Measurements from ENCODE around the gene JUNB. TPM values are rescaled to one million over a fixed set of nuclear protein-coding genes. Genes with fewer than 3 reads are reported as not detected.

Gene JUNB
- total RNA-seq, 1 donor from 2014 or later: 312 TPM

GRCh38 chr19:12838886-12839756, 47.8 kb downstream of the JUNB start:
- no peak overlapping the region for H3K27ac Mint-ChIP-seq
- H3K36me3 Mint-ChIP-seq (ENCODE audit: low read depth): peaks cover 5% of the 10 kb centered on the region
- DNase-seq (ENCODE audit: low spot score): no peak
- peak overlapping the region; percentile 68 for H3K4me3 Mint-ChIP-seq
- H3K4me1 Mint-ChIP-seq (ENCODE audit: low read depth): peaks cover 30% of the 10 kb centered on the region
- peaks cover 58% of the 10 kb centered on the region for H3K27me3 Mint-ChIP-seq (ENCODE audit: insufficient read depth)
- intact Hi-C loops (cut with micrococcal nuclease): loop anchor here (5.0 kb wide), 2 partner anchors 173 to 258 kb away; no protein-coding TSS in a partner anchor
- H3K9me3 Mint-ChIP-seq: no peaks in the 10 kb centered on the region

GRCh38 chr19:12840091-12841079, 49.1 kb downstream of the JUNB start:
- peak overlapping the region; percentile 66 for H3K4me3 Mint-ChIP-seq
- peaks cover 24% of the 10 kb centered on the region for H3K4me1 Mint-ChIP-seq (ENCODE audit: low read depth)
- intact Hi-C loops (cut with micrococcal nuclease): loop anchor here (2.0 kb wide), 2 partner anchors 26 to 40 kb away; partner anchors contain the start of gene DNASE2
- peaks cover 50% of the 10 kb centered on the region for H3K27me3 Mint-ChIP-seq (ENCODE audit: insufficient read depth)
- H3K27ac Mint-ChIP-seq: peak overlapping the region; percentile 32
- peaks cover 5% of the 10 kb centered on the region for H3K36me3 Mint-ChIP-seq (ENCODE audit: low read depth)
- H3K9me3 Mint-ChIP-seq: no peaks in the 10 kb centered on the region
- peak; percentile 38 for DNase-seq (ENCODE audit: low spot score)

- H3K27me3 Mint-ChIP-seq (ENCODE audit: insufficient read depth): peaks cover 49% of the 10 kb centered on the region
- H3K4me1 Mint-ChIP-seq (ENCODE audit: low read depth): peaks cover 24% of the 10 kb centered on the region
- peaks cover 5% of the 10 kb centered on the region for H3K36me3 Mint-ChIP-seq (ENCODE audit: low read depth)
- peak overlapping the region; percentile 20 for H3K4me3 Mint-ChIP-seq
- intact Hi-C loops (cut with micrococcal nuclease): loop anchor here (2.0 kb wide), 2 partner anchors 26 to 40 kb away; partner anchors contain the start of gene DNASE2
- H3K9me3 Mint-ChIP-seq: no peaks in the 10 kb centered on the region
- DNase-seq (ENCODE audit: low spot score): no peak
- H3K27ac Mint-ChIP-seq: no peak overlapping the region
Observed at GRCh38 chr19:12841094-12841493, 49.8 kb downstream of the JUNB start.

GRCh38 chr19:12842511-12842910, 51.2 kb downstream of the JUNB start:
- H3K9me3 Mint-ChIP-seq: no peaks in the 10 kb centered on the region
- peaks cover 28% of the 10 kb centered on the region for H3K4me1 Mint-ChIP-seq (ENCODE audit: low read depth)
- DNase-seq (ENCODE audit: low spot score): no peak
- H3K27ac Mint-ChIP-seq: no peak overlapping the region
- H3K27me3 Mint-ChIP-seq (ENCODE audit: insufficient read depth): peaks cover 40% of the 10 kb centered on the region
- H3K4me3 Mint-ChIP-seq: no peak overlapping the region
- intact Hi-C loops (cut with micrococcal nuclease): no loop called here
- H3K36me3 Mint-ChIP-seq (ENCODE audit: low read depth): peaks cover 5% of the 10 kb centered on the region

Other genes starting within 250 kb of the JUNB start
- 7.4 and 8.3 TPM in 2 replicates for gene ZNF564, start 240.0 kb upstream of the JUNB start, total RNA-seq
- gene ZNF490, start 180.7 kb upstream of the JUNB start, total RNA-seq: 9.2 and 9.4 TPM in 2 replicates
- 23.5 and 29.0 TPM in 2 replicates for gene ZNF791, start 180.6 kb upstream of the JUNB start, total RNA-seq
- 132 and 143 TPM in 2 replicates for gene MAN2B1, start 124.7 kb upstream of the JUNB start, total RNA-seq
- 25.6 and 27.1 TPM in 2 replicates for gene WDR83, start 124.7 kb upstream of the JUNB start, total RNA-seq
- 144 and 147 TPM in 2 replicates for gene DHPS, start 109.6 kb upstream of the JUNB start, total RNA-seq
- 0.73 TPM in 1 of 2 replicates, not detected in the other for gene GNG14, start 103.5 kb upstream of the JUNB start, total RNA-seq
- 11.8 and 12.2 TPM in 2 replicates for gene FBXW9, start 94.9 kb upstream of the JUNB start, total RNA-seq
- 152 and 153 TPM in 2 replicates for gene TNPO2, start 67.6 kb upstream of the JUNB start, total RNA-seq
- 231 and 239 TPM in 2 replicates for gene TRIR, start 56.8 kb upstream of the JUNB start, total RNA-seq
- 68.0 and 70.9 TPM in 2 replicates for gene GET3, start 54.0 kb upstream of the JUNB start, total RNA-seq
- gene BEST2, start 39.7 kb upstream of the JUNB start, total RNA-seq: 0.12 TPM in 1 of 2 replicates, not detected in the other
- gene HOOK2, start 15.9 kb upstream of the JUNB start, total RNA-seq: 13.3 and 15.7 TPM in 2 replicates
- 277 and 280 TPM in 2 replicates for gene PRDX2, start 10.3 kb downstream of the JUNB start, total RNA-seq
- gene THSD8, start 10.6 kb downstream of the JUNB start, total RNA-seq: 28.0 and 28.1 TPM in 2 replicates
- 36.1 and 37.5 TPM in 2 replicates for gene RNASEH2A, start 15.1 kb downstream of the JUNB start, total RNA-seq
- not detected in 2 replicates for gene RTBDN, start 43.1 kb downstream of the JUNB start, total RNA-seq
- 1.4 and 1.7 TPM in 2 replicates for gene MAST1, start 47.0 kb downstream of the JUNB start, total RNA-seq
- gene DNASE2, start 90.0 kb downstream of the JUNB start, total RNA-seq: 22.9 and 23.7 TPM in 2 replicates
- gene KLF1, start 95.7 kb downstream of the JUNB start, total RNA-seq: 0.80 and 1.3 TPM in 2 replicates
- gene GCDH, start 99.7 kb downstream of the JUNB start, total RNA-seq: 65.9 and 68.8 TPM in 2 replicates
- gene SYCE2, start 127.8 kb downstream of the JUNB start, total RNA-seq: 1.9 and 4.1 TPM in 2 replicates
- gene FARSA, start 142.2 kb downstream of the JUNB start, total RNA-seq: 217 and 220 TPM in 2 replicates
- 913 and 933 TPM in 2 replicates for gene CALR, start 147.1 kb downstream of the JUNB start, total RNA-seq
- 197 and 202 TPM in 2 replicates for gene RAD23A, start 154.4 kb downstream of the JUNB start, total RNA-seq
- 32.1 and 33.2 TPM in 2 replicates for gene GADD45GIP1, start 165.7 kb downstream of the JUNB start, total RNA-seq
- gene DAND5, start 178.1 kb downstream of the JUNB start, total RNA-seq: 0.10 TPM in 2 replicates
- 4.5 and 8.0 TPM in 2 replicates for gene NFIX, start 204.0 kb downstream of the JUNB start, total RNA-seq

All from activated T-helper 1 cell treated with anti-CD3 and anti-CD28 coated beads, Interleukin-12 subunit alpha, Interleukin-12 subunit beta, Interleukin-2, Interleukin-4 antibody, amounts not matched to agents 30 ng/mL and 10 ng/mL and 1 ng/mL, durations not matched to agents 14 hours and 24 hours and 36 hours (primary cell).